NCI-H1930 (cell line): ENCODE results near the gene DRD2.

Experiments used
- DNase-seq, 2 experiments: peaks; one replicate each; lab custom pipeline; 2025; lab: John Stamatoyannopoulos, UW

DRD2 gene

GRCh38 chr11:113398669-113399430, 76.3 kb downstream of the DRD2 start:
- DNase-seq: no peak

- no peak for DNase-seq
Measured at GRCh38 chr11:113397821-113398220, 77.4 kb downstream of the DRD2 start.

- DNase-seq: no peak
Measured at GRCh38 chr11:113397212-113397611, 78.0 kb downstream of the DRD2 start.

GRCh38 chr11:113396690-113397089, 78.5 kb downstream of the DRD2 start:
- DNase-seq: no peak

GRCh38 chr11:113395782-113396336, 79.3 kb downstream of the DRD2 start:
- DNase-seq: no peak

- no peak for DNase-seq
Measured at GRCh38 chr11:113394919-113395318, 80.3 kb downstream of the DRD2 start.

GRCh38 chr11:113393501-113393985, 81.7 kb downstream of the DRD2 start:
- no peak for DNase-seq

- DNase-seq: no peak
Measured at GRCh38 chr11:113392236-113392921, 82.8 kb downstream of the DRD2 start.

GRCh38 chr11:113389272-113389671, 85.9 kb downstream of the DRD2 start:
- DNase-seq: no peak

- peak; percentile 28 to 29 for DNase-seq
Measured at GRCh38 chr11:113387605-113388211, 87.5 kb downstream of the DRD2 start, which contains the start of gene ANKK1. ANKK1 (plus strand) TSS chr11:113387779; CDS start chr11:113387885, 106 bp downstream.

GRCh38 chr11:113386866-113387265, 88.3 kb downstream of the DRD2 start:
- DNase-seq: no peak

GRCh38 chr11:113385749-113386148, 89.4 kb downstream of the DRD2 start:
- DNase-seq: no peak

- DNase-seq: no peak
Measured at GRCh38 chr11:113384551-113384950, 90.6 kb downstream of the DRD2 start.

- DNase-seq: no peak
Measured at GRCh38 chr11:113382121-113382520, 93.1 kb downstream of the DRD2 start.

GRCh38 chr11:113378692-113379091, 96.5 kb downstream of the DRD2 start:
- DNase-seq: no peak

GRCh38 chr11:113377681-113378412, 97.4 kb downstream of the DRD2 start:
- no peak for DNase-seq

- no peak for DNase-seq
Measured at GRCh38 chr11:113376156-113376555, 99.0 kb downstream of the DRD2 start.

- no peak for DNase-seq
Measured at GRCh38 chr11:113375402-113375801, 99.8 kb downstream of the DRD2 start.

- no peak for DNase-seq
Measured at GRCh38 chr11:113373981-113374560, 101.1 kb downstream of the DRD2 start.

- no peak for DNase-seq
Measured at GRCh38 chr11:113373306-113373705, 101.9 kb downstream of the DRD2 start.

GRCh38 chr11:113372309-113372708, 102.9 kb downstream of the DRD2 start:
- no peak for DNase-seq
